ENCODE data around the gene FUT8. TPM values are rescaled to one million over a fixed set of nuclear protein-coding genes. Genes with fewer than 3 reads are reported as not detected.

Gene FUT8
- total and polyA plus RNA-seq, 2 donors (not counting 1 experiment from before 2014, with no cell fraction given): 13.2 to 91.8 TPM

DNA sequence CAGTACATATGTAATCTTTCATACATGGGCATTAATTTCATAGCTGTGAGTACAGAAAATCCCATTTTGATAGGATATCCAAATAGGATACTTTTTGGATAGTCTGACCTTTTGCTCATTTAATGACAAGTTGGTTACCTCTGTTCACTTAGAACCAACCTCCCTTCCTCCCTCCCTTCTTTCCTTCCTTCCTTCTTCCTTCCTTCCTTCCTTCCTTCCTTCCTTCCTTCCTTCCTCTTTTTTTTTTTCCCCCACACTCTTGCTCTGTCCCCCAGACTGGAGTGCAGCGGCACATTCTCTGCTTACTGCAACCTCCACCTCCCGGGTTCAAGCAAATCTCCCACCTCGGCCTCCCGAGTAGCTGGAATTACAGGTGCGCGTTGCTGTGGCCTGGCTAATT, 162.9 kb downstream of the FUT8 start:
- no peak for ATAC-seq (ENCODE audit: low read depth)
- Mint-ChIP-seq H3K27ac (no peak overlapping the region), H3K4me1 (peaks cover 33% of the 10 kb centered on the region), H3K27me3 (no peaks in the 10 kb centered on the region), H3K9me3 (ENCODE audit: insufficient read depth) (no peaks in the 10 kb centered on the region), H3K4me3 (no peak overlapping the region)
- no peak for DNase-seq
- H3K36me3 ChIP-seq (replicated peaks in 1 of 2; ENCODE audit: control extremely low read depth in 1 of 2, control insufficient read depth in 1 of 2, extremely low read depth in 1 of 2, insufficient read depth in 2 of 2, low read length in 1 of 2): peaks cover 3 to 10% of the 10 kb centered on the region in 2 experiments
- no peak overlapping the region for H3K9ac ChIP-seq (ENCODE audit: low read length)
- peaks cover 30% of the 10 kb centered on the region for H3K79me2 ChIP-seq (ENCODE audit: control insufficient read depth, insufficient read depth, low read length)
- WGBS (ENCODE audit: insufficient coverage): 100% methylated on average over 2 of the region's 6 CpGs
- H3K4me3 ChIP-seq (ENCODE audit: control extremely low read depth in 1 of 5, extremely low read depth in 1 of 5, insufficient read depth in 1 of 5, low read depth in 2 of 5, low read length in 4 of 5): no peak overlapping the region
- H3K27me3 ChIP-seq (replicated peaks in 1 of 4; ENCODE audit: control extremely low read depth in 1 of 4, control insufficient read depth in 3 of 4, insufficient read depth in 4 of 4, low read length in 3 of 4): no peaks in the 10 kb centered on the region
- ChIA-PET POLR2A (no interaction called here), CTCF (no interaction called here)
- H4K20me1 ChIP-seq (ENCODE audit: control insufficient read depth, insufficient read depth, low read length, poor library complexity, severe bottlenecking): peaks cover 18% of the 10 kb centered on the region
- no peak overlapping the region for H3K4me2 ChIP-seq (replicated peaks; ENCODE audit: low read depth, low read length, poor library complexity, severe bottlenecking)
- intact Hi-C loops (cut with micrococcal nuclease): no loop called here
- peaks cover 0 to 4% (median 0%) of the 10 kb centered on the region in 3 donors for H3K9me3 ChIP-seq (ENCODE audit: control extremely low read depth in 1 of 3, control insufficient read depth in 2 of 3, insufficient read depth in 1 of 3, low read length in 2 of 3)
- no peaks in the 10 kb centered on the region for H3K4me1 ChIP-seq (ENCODE audit: control insufficient read depth in 2 of 2, insufficient read depth in 2 of 2, low read length in 2 of 2)
- no peak overlapping the region for H3K27ac ChIP-seq (ENCODE audit: low read length in 2 of 2)
- H2AFZ ChIP-seq (ENCODE audit: insufficient read depth, low read depth, low read length, poor library complexity, severe bottlenecking): no peak overlapping the region
- TF ChIP-seq, protein P1, sequence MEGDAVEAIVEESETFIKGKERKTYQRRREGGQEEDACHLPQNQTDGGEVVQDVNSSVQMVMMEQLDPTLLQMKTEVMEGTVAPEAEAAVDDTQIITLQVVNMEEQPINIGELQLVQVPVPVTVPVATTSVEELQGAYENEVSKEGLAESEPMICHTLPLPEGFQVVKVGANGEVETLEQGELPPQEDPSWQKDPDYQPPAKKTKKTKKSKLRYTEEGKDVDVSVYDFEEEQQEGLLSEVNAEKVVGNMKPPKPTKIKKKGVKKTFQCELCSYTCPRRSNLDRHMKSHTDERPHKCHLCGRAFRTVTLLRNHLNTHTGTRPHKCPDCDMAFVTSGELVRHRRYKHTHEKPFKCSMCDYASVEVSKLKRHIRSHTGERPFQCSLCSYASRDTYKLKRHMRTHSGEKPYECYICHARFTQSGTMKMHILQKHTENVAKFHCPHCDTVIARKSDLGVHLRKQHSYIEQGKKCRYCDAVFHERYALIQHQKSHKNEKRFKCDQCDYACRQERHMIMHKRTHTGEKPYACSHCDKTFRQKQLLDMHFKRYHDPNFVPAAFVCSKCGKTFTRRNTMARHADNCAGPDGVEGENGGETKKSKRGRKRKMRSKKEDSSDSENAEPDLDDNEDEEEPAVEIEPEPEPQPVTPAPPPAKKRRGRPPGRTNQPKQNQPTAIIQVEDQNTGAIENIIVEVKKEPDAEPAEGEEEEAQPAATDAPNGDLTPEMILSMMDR (IDR thresholded peaks at IDR 0.05): no peak
- no peak for TF ChIP-seq EZH2 (IDR thresholded peaks at IDR 0.05; ENCODE audit: borderline replicate concordance, insufficient read depth, low read depth, low read length, poor library complexity, severe bottlenecking)

DNA sequence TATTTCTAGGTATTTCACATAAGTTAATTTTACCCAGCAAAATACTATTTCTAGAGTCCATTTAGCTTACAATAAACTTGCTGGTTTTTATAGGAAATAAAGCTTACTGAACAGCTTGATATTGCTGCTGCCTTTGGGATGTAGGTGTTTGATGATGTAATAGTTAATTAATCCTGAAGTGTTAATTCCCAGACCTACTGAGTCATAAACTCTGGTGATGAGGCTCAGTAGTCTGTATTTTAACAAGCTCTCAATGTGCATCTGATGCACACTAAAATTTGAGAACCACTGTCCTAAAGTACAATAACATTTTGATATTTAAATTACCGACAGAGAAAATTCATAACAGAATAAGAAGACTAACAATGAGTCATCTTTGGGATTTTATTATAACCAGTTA, 168.4 kb downstream of the FUT8 start:
- Histone ChIP-seq H2AFZ (ENCODE audit: insufficient read depth, low read depth, low read length, poor library complexity, severe bottlenecking) (no peak overlapping the region), H3K4me2 (replicated peaks; ENCODE audit: low read depth, low read length, poor library complexity, severe bottlenecking) (no peak overlapping the region), H4K20me1 (ENCODE audit: control insufficient read depth, insufficient read depth, low read length, poor library complexity, severe bottlenecking) (peaks cover 20% of the 10 kb centered on the region), H3K4me1 (ENCODE audit: control insufficient read depth in 2 of 2, insufficient read depth in 2 of 2, low read length in 2 of 2) (no peaks in the 10 kb centered on the region), H3K27ac (ENCODE audit: low read length in 2 of 2) (no peak overlapping the region), H3K9me3 (ENCODE audit: control extremely low read depth in 1 of 3, control insufficient read depth in 2 of 3, insufficient read depth in 1 of 3, low read length in 2 of 3) (no peaks in the 10 kb centered on the region), H3K4me3 (ENCODE audit: control extremely low read depth in 1 of 5, extremely low read depth in 1 of 5, insufficient read depth in 1 of 5, low read depth in 2 of 5, low read length in 4 of 5) (no peak overlapping the region), H3K79me2 (ENCODE audit: control insufficient read depth, insufficient read depth, low read length) (peaks cover 40% of the 10 kb centered on the region), H3K27me3 (replicated peaks in 1 of 4; ENCODE audit: control extremely low read depth in 1 of 4, control insufficient read depth in 3 of 4, insufficient read depth in 4 of 4, low read length in 3 of 4) (no peaks in the 10 kb centered on the region), H3K36me3 (replicated peaks in 1 of 2; ENCODE audit: control extremely low read depth in 1 of 2, control insufficient read depth in 1 of 2, extremely low read depth in 1 of 2, insufficient read depth in 2 of 2, low read length in 1 of 2) (peaks cover 0 to 1% of the 10 kb centered on the region in 2 experiments), H3K9ac (ENCODE audit: low read length) (no peak overlapping the region)
- H3K4me1 Mint-ChIP-seq: peaks cover 21% of the 10 kb centered on the region
- no peak for ATAC-seq (ENCODE audit: low read depth)
- TF ChIP-seq, protein P1 (IDR thresholded peaks at IDR 0.05): no peak
- TF ChIP-seq EZH2 (IDR thresholded peaks at IDR 0.05; ENCODE audit: borderline replicate concordance, insufficient read depth, low read depth, low read length, poor library complexity, severe bottlenecking): no peak
- intact Hi-C loops (cut with micrococcal nuclease): no loop called here
- CTCF ChIA-PET: no interaction called here
- no peak overlapping the region for H3K4me3 Mint-ChIP-seq
- POLR2A ChIA-PET: no interaction called here
- H3K27ac Mint-ChIP-seq: no peak overlapping the region
- DNase-seq: no peak
- H3K27me3 Mint-ChIP-seq: no peaks in the 10 kb centered on the region
- H3K9me3 Mint-ChIP-seq (ENCODE audit: insufficient read depth): no peaks in the 10 kb centered on the region
- WGBS (ENCODE audit: insufficient coverage): no CpG with 5 or more reads among the region's 1 CpG
